ENCODE measurements around the gene PWWP2B. TPM values are rescaled to one million over a fixed set of nuclear protein-coding genes. Genes with fewer than 3 reads are reported as not detected.

Gene PWWP2B
- polyA plus RNA-seq (2011; rRNA removed) (1.1 and 1.6 TPM in 2 replicates), polyA minus RNA-seq (2011; rRNA and poly(A)+ RNA removed) (0.87 and 1.00 TPM in 2 replicates)

DNA sequence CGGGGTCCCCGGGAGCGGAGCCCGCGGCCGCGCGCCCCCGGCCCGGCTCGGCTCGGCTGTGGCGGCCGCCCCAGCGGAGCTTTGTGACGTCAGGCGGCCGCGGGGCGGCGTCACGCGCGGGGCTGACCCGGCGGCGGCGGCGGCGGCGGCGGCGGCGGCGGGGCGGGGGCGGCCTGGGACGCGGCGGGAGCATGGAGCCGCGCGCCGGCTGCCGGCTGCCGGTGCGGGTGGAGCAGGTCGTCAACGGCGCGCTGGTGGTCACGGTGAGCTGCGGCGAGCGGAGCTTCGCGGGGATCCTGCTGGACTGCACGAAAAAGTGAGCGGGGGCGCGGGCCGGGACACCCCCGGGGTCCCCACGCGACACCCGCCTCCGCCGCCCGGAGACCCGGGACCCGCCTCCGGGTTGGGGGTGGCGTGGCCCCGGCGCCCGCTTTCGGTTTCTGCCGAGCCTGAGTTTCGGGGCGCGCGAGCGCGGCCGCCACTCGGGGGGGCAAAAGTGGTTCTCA lies at the start of gene PWWP2B:
Gene PWWP2B (plus strand): TSS at position 165 of the 506 bp plus-strand sequence. CDS start 27 bp downstream, at position 192.
- Histone ChIP-seq H3K9me3 (ENCODE audit: control insufficient read depth, insufficient read depth, low read length) (no peaks in the 10 kb centered on the region; the same call in 1 of the 2 replicates), H3K27me3 (ENCODE audit: control insufficient read depth, insufficient read depth, low read length) (no peaks in the 10 kb centered on the region), H3K4me3 (ENCODE audit: low read depth, low read length) (peak within 1 kb of the TSS; percentile 75), H3K27ac (ENCODE audit: low read depth, low read length) (peak within 1 kb of the TSS; percentile 31)
- TF ChIP-seq CTCF (IDR thresholded peaks at IDR 0.05; ENCODE audit: low read depth, low read length), result no peak
- POLR2A ChIA-PET, result interaction anchor here (1.0 kb wide), 1 partner anchor 22 kb away, joined by 3 read pairs; no protein-coding TSS in a partner anchor
- CTCF ChIA-PET, result interaction anchor here (1.2 kb wide), 1 partner anchor 9 kb away, joined by 4 read pairs; no protein-coding TSS in a partner anchor
- DNase-seq (ENCODE audit: low read depth, low spot score), result no peak

- no peak overlapping the region for H3K27ac ChIP-seq (ENCODE audit: low read depth, low read length)
- DNase-seq (ENCODE audit: low read depth, low spot score), result no peak
- no peak for TF ChIP-seq CTCF (IDR thresholded peaks at IDR 0.05; ENCODE audit: low read depth, low read length)
- ChIA-PET CTCF (interaction anchor here (1.7 kb wide), 1 partner anchor 13 kb away, joined by 6 read pairs; no protein-coding TSS in a partner anchor), POLR2A (no interaction called here)
- no peaks in the 10 kb centered on the region; the same call in 1 of the 2 replicates for H3K9me3 ChIP-seq (ENCODE audit: control insufficient read depth, insufficient read depth, low read length)
- no peak overlapping the region for H3K4me3 ChIP-seq (ENCODE audit: low read depth, low read length)
- no peaks in the 10 kb centered on the region for H3K27me3 ChIP-seq (ENCODE audit: control insufficient read depth, insufficient read depth, low read length)
Observed at GRCh38 chr10:132347211-132347930, 49.6 kb upstream of the PWWP2B start.

- no peak for DNase-seq (ENCODE audit: low read depth, low spot score)
- POLR2A ChIA-PET, result no interaction called here
- CTCF ChIA-PET, result interaction anchor here (0.7 to 4.4 kb wide), 4 partner anchors 9 to 129 kb away, joined by 3 to 31 read pairs (median 5); no protein-coding TSS in a partner anchor
Observed at GRCh38 chr10:132347931-132348267, 49.1 kb upstream of the PWWP2B start.

GRCh38 chr10:132349766-132350165 lies 47.2 kb upstream of the PWWP2B start:
- no peak for DNase-seq (ENCODE audit: low read depth, low spot score)
- H3K27ac ChIP-seq (ENCODE audit: low read depth, low read length), result no peak overlapping the region
- H3K27me3 ChIP-seq (ENCODE audit: control insufficient read depth, insufficient read depth, low read length), result no peaks in the 10 kb centered on the region
- CTCF ChIA-PET, result interaction anchor here (1.3 to 4.4 kb wide), 2 partner anchors 11 to 126 kb away, joined by 4 to 31 read pairs; no protein-coding TSS in a partner anchor
- POLR2A ChIA-PET, result no interaction called here
- H3K9me3 ChIP-seq (ENCODE audit: control insufficient read depth, insufficient read depth, low read length), result no peaks in the 10 kb centered on the region; the same call in 1 of the 2 replicates
- TF ChIP-seq CTCF (IDR thresholded peaks at IDR 0.05; ENCODE audit: low read depth, low read length), result no peak
- no peak overlapping the region for H3K4me3 ChIP-seq (ENCODE audit: low read depth, low read length)

More at GRCh38 chr10:132347931-132348267, 49.1 kb upstream of the PWWP2B start:
- no peak for TF ChIP-seq CTCF (IDR thresholded peaks at IDR 0.05; ENCODE audit: low read depth, low read length)
- Histone ChIP-seq H3K27ac (ENCODE audit: low read depth, low read length) (no peak overlapping the region), H3K4me3 (ENCODE audit: low read depth, low read length) (no peak overlapping the region), H3K9me3 (ENCODE audit: control insufficient read depth, insufficient read depth, low read length) (no peaks in the 10 kb centered on the region; the same call in 1 of the 2 replicates), H3K27me3 (ENCODE audit: control insufficient read depth, insufficient read depth, low read length) (no peaks in the 10 kb centered on the region)

GRCh38 chr10:132350391-132350790 lies 46.6 kb upstream of the PWWP2B start:
- H3K4me3 ChIP-seq (ENCODE audit: low read depth, low read length), result no peak overlapping the region
- H3K27me3 ChIP-seq (ENCODE audit: control insufficient read depth, insufficient read depth, low read length), result no peaks in the 10 kb centered on the region
- no peaks in the 10 kb centered on the region; the same call in 1 of the 2 replicates for H3K9me3 ChIP-seq (ENCODE audit: control insufficient read depth, insufficient read depth, low read length)
- ChIA-PET CTCF (interaction anchor here (1.3 to 4.4 kb wide), 2 partner anchors 11 to 127 kb away, joined by 4 to 31 read pairs; no protein-coding TSS in a partner anchor), POLR2A (no interaction called here)
- no peak for DNase-seq (ENCODE audit: low read depth, low spot score)
- H3K27ac ChIP-seq (ENCODE audit: low read depth, low read length), result no peak overlapping the region
- no peak for TF ChIP-seq CTCF (IDR thresholded peaks at IDR 0.05; ENCODE audit: low read depth, low read length)
